Measurements from ENCODE around the gene DNER.

DNER gene

GRCh38 chr2:229425598-229425997 lies 288.8 kb downstream of the DNER start:
- DNase-seq = no peak

- DNase-seq = no peak
Measured at GRCh38 chr2:229422063-229422462, 292.3 kb downstream of the DNER start.

- DNase-seq = no peak
Measured at GRCh38 chr2:229419158-229419557, 295.2 kb downstream of the DNER start.

- DNase-seq = no peak
Measured at GRCh38 chr2:229417916-229418315, 296.4 kb downstream of the DNER start.

GRCh38 chr2:229417176-229417575 lies 297.2 kb downstream of the DNER start:
- DNase-seq = no peak

- DNase-seq = peak; percentile 14
Measured at GRCh38 chr2:229416116-229416694, 298.1 kb downstream of the DNER start.

- DNase-seq = no peak
Measured at GRCh38 chr2:229414631-229415030, 299.7 kb downstream of the DNER start.

GRCh38 chr2:229412686-229413085 lies 301.7 kb downstream of the DNER start:
- no peak for DNase-seq

- no peak for DNase-seq
Measured at GRCh38 chr2:229410946-229411345, 303.4 kb downstream of the DNER start.

GRCh38 chr2:229410264-229410663 lies 304.1 kb downstream of the DNER start:
- DNase-seq = no peak

GRCh38 chr2:229409751-229410181 lies 304.6 kb downstream of the DNER start:
- DNase-seq = no peak

GRCh38 chr2:229408962-229409361 lies 305.4 kb downstream of the DNER start:
- DNase-seq = no peak

- DNase-seq = peak; percentile 13
Measured at GRCh38 chr2:229408356-229408755, 306.0 kb downstream of the DNER start.

GRCh38 chr2:229407170-229407569 lies 307.2 kb downstream of the DNER start:
- no peak for DNase-seq

GRCh38 chr2:229405796-229406195 lies 308.6 kb downstream of the DNER start:
- no peak for DNase-seq

GRCh38 chr2:229403296-229403695 lies 311.1 kb downstream of the DNER start:
- no peak for DNase-seq

GRCh38 chr2:229401171-229401865 lies 313.0 kb downstream of the DNER start:
- no peak for DNase-seq

GRCh38 chr2:229393926-229394325 lies 320.4 kb downstream of the DNER start:
- no peak for DNase-seq

GRCh38 chr2:229392196-229392595 lies 322.2 kb downstream of the DNER start:
- no peak for DNase-seq

- no peak for DNase-seq
Measured at GRCh38 chr2:229388731-229389130, 325.6 kb downstream of the DNER start.

- DNase-seq = no peak
Measured at GRCh38 chr2:229387866-229388265, 326.5 kb downstream of the DNER start.

- DNase-seq = no peak
Measured at GRCh38 chr2:229380101-229380625, 334.2 kb downstream of the DNER start.

GRCh38 chr2:229378386-229378785 lies 336.0 kb downstream of the DNER start:
- no peak for DNase-seq

- no peak for DNase-seq
Measured at GRCh38 chr2:229376866-229377265, 337.5 kb downstream of the DNER start.

- DNase-seq = no peak
Measured at GRCh38 chr2:229375251-229375650, 339.1 kb downstream of the DNER start.
